NCI-H774 (cell line): ENCODE results near the gene TNFRSF8.

Source experiments
- DNase-seq: peaks from one replicate; lab custom pipeline; 2025; lab: John Stamatoyannopoulos, UW

TNFRSF8 gene

GRCh38 chr1:12191242-12192032, 128.3 kb downstream of the TNFRSF8 start:
- DNase-seq: no peak
